Cortex of kidney (tissue), 1 donor: ENCODE measurements around the gene ZIC4.

Experiments used
- DNase-seq: peaks from one replicate; lab custom pipeline; 2025; lab: John Stamatoyannopoulos, UW

ZIC4 gene

GRCh38 chr3:147351301-147351700 lies 55.0 kb downstream of the ZIC4 start:
- no peak for DNase-seq

GRCh38 chr3:147348976-147349375 lies 57.4 kb downstream of the ZIC4 start:
- DNase-seq: no peak

- DNase-seq: no peak
These were observed 62.4 kb downstream of the ZIC4 start for GRCh38 chr3:147343926-147344325.

- DNase-seq: no peak
These were observed 64.6 kb downstream of the ZIC4 start for GRCh38 chr3:147341727-147342126.

GRCh38 chr3:147336543-147337278 lies 69.6 kb downstream of the ZIC4 start:
- no peak for DNase-seq
